H1 (cell line): Measurements from ENCODE around the gene EFEMP1. TPM values are rescaled to one million over a fixed set of nuclear protein-coding genes. Genes with fewer than 3 reads are reported as not detected.

Experiments
- ASH2L ChIP-seq: fragments of 200-600, 300-600 bp; sonication (generic); IDR thresholded peaks from one replicate; pipeline ENCODE4 v1.7.1; 2017; ENCODE audit warnings: low read length
- ATF2 ChIP-seq: IDR thresholded peaks from 2 replicates; pipeline ENCODE4 v1.6.1; 2012; ENCODE audit warnings: low read length, inconsistent platforms
- BCL11A ChIP-seq, 2 experiments: IDR thresholded peaks; one replicate each; pipeline ENCODE4 v1.6.1; 2011; ENCODE audit warnings: low read depth in 2 of 2, low read length in 2 of 2, mild to moderate bottlenecking in 2 of 2
- CBX5 ChIP-seq: fragments of 300-800, 300-1000 bp; sonication (generic); IDR thresholded peaks from 2 replicates; pipeline ENCODE4 v1.7.1; 2016; ENCODE audit warnings: antibody characterized with exemption, low read length, low read depth
- CBX8 ChIP-seq: fragments of 300-800, 300-1000 bp; sonication (generic); IDR thresholded peaks from 2 replicates; pipeline ENCODE4 v1.7.1; 2016; ENCODE audit warnings: low read depth, low read length, borderline replicate concordance
- CEBPB ChIP-seq: IDR thresholded peaks from 2 replicates; pipeline ENCODE4 v1.6.1; 2012; ENCODE audit warnings: low read depth, low read length
- CHD2 ChIP-seq: IDR thresholded peaks from 2 replicates; pipeline ENCODE4 v1.6.1; 2012; ENCODE audit warnings: low read length, improper control_type of control experiment
- E2F6 ChIP-seq: IDR thresholded peaks from 2 replicates; pipeline ENCODE4 v1.6.1; 2012; ENCODE audit warnings: inconsistent platforms
- EGR1 ChIP-seq: IDR thresholded peaks from 2 replicates; pipeline ENCODE4 v1.6.1; 2011; ENCODE audit warnings: low read depth, low read length, borderline replicate concordance
- EZH2 ChIP-seq: fragments of 200-600 bp; sonication (generic); IDR thresholded peaks from 2 replicates; pipeline ENCODE4 v1.7.1; 2012; ENCODE audit warnings: low read depth, mild to moderate bottlenecking, moderate library complexity, low read length, inconsistent platforms; ENCODE audit not compliant: severe bottlenecking
- GABPA ChIP-seq: IDR thresholded peaks from 2 replicates; pipeline ENCODE4 v1.6.1; 2011; ENCODE audit warnings: mild to moderate bottlenecking, low read length, moderate library complexity, borderline replicate concordance; ENCODE audit not compliant: insufficient read depth
- JUN ChIP-seq: IDR thresholded peaks from 2 replicates; pipeline ENCODE4 v1.6.1; 2011; ENCODE audit warnings: low read depth, mild to moderate bottlenecking, improper control_type of control experiment, low read length
- JUND ChIP-seq: IDR thresholded peaks from 2 replicates; pipeline ENCODE4 v1.6.1; 2011; ENCODE audit warnings: mild to moderate bottlenecking, improper control_type of control experiment, low read length
- KDM4A ChIP-seq: IDR thresholded peaks from one replicate; pipeline ENCODE4 v1.7.1; 2012; ENCODE audit warnings: low read depth, mild to moderate bottlenecking, moderate library complexity, low read length, inconsistent platforms; ENCODE audit not compliant: severe bottlenecking
- MAX ChIP-seq: IDR thresholded peaks from 2 replicates; pipeline ENCODE4 v1.6.1; 2012; ENCODE audit warnings: inconsistent platforms
- POLR2A ChIP-seq, 2 experiments: IDR thresholded peaks; 1 replicate in 1 of 2; 2 replicates in 1 of 2; pipeline ENCODE4 v1.6.1; 2011; ENCODE audit warnings: low read depth in 2 of 2, low read length in 2 of 2, mild to moderate bottlenecking in 2 of 2; ENCODE audit errors: control extremely low read depth in 1 of 2
- POLR2AphosphoS5 ChIP-seq: IDR thresholded peaks from 2 replicates; pipeline ENCODE4 v1.6.1; 2011; ENCODE audit warnings: low read depth, low read length
- RAD21 ChIP-seq, 2 experiments: IDR thresholded peaks in 1 of 2; conservative IDR thresholded peaks in 1 of 2; 2 replicates each; pipeline ENCODE4 v1.6.1; 2011; ENCODE audit warnings: low read depth in 2 of 2, low read length in 2 of 2, improper control_type of control experiment in 1 of 2, inconsistent platforms in 1 of 2, mild to moderate bottlenecking in 1 of 2, moderate library complexity in 1 of 2
- RXRA ChIP-seq: IDR thresholded peaks from 2 replicates; pipeline ENCODE4 v1.6.1; 2011; ENCODE audit warnings: low read depth, mild to moderate bottlenecking, low read length, moderate library complexity; ENCODE audit not compliant: insufficient read depth
- SP2 ChIP-seq: IDR thresholded peaks from 2 replicates; pipeline ENCODE4 v1.6.1; 2012; ENCODE audit warnings: mild to moderate bottlenecking, low read length, inconsistent platforms
- SRF ChIP-seq: IDR thresholded peaks from 2 replicates; pipeline ENCODE4 v1.6.1; 2011; ENCODE audit warnings: mild to moderate bottlenecking, low read depth, low read length, moderate library complexity
- SUZ12 ChIP-seq: fragments of 200-600 bp; sonication (generic); IDR thresholded peaks from 2 replicates; pipeline ENCODE4 v1.6.1; 2012; ENCODE audit warnings: mild to moderate bottlenecking, inconsistent platforms, low read length, moderate library complexity, mixed read lengths
- polyA plus RNA-seq, 7 experiments: library from polyadenylated mRNA; depleted of rRNA in 3 of 7; stranded (reverse) in 5 of 7; unstranded in 2 of 7; fragments of >200 nt in 5 of 7; fragments of 200-250 nt in 2 of 7; gene quantifications; 1 replicate in 5 of 7; 2 replicates in 1 of 7; 4 replicates in 1 of 7; pipeline versions ENCODE4 v1.2.1 to v1.2.3, GENCODE V29; 2011 to 2013; ENCODE audit warnings: missing spikeins in 2 of 7, mixed read lengths in 2 of 7
- total RNA-seq: library from RNA; stranded (reverse); fragmentation: NEBNext Ultra II Directional; extraction: Animal tissue kit (Norgen Biotek cat#: 25700); gene quantifications from 2 replicates; pipeline ENCODE4 v1.2.1, GENCODE V29; 2021

The EFEMP1 gene
- total and polyA plus RNA-seq, 2 of the 8 experiments (the other 6 are each of a cell fraction or from before 2014, with no cell fraction given), result 15.5 to 19.7 TPM

- TF ChIP-seq BCL11A (IDR thresholded peaks at IDR 0.05; ENCODE audit: low read depth in 2 of 2, low read length in 2 of 2), result no peak
- peak; percentile 60 for TF ChIP-seq E2F6
- TF ChIP-seq CBX8, result no peak
- no peak for TF ChIP-seq POLR2AphosphoS5
- TF ChIP-seq RAD21 (IDR thresholded peaks at IDR 0.05 in 1 of 2, conservative IDR thresholded peaks at IDR 0.05 in 1 of 2; ENCODE audit: low read depth in 2 of 2, low read length in 2 of 2), result no peak
- TF ChIP-seq ASH2L, result peak; percentile 68
- TF ChIP-seq MAX, result peak; percentile 68
- no peak for TF ChIP-seq RXRA
- TF ChIP-seq EZH2, result peak; percentile 19
- TF ChIP-seq JUND, result no peak
- peak; percentile 47; the same call in 1 of the 2 replicates for TF ChIP-seq SUZ12
- no peak for TF ChIP-seq ATF2
- no peak for TF ChIP-seq CEBPB
- no peak for TF ChIP-seq GABPA
- no peak for TF ChIP-seq CBX5
- no peak for TF ChIP-seq SP2
- no peak for TF ChIP-seq SRF
- no peak for TF ChIP-seq EGR1
- no peak for TF ChIP-seq JUN
- no peak for TF ChIP-seq CHD2
- peak; percentile 99 for TF ChIP-seq KDM4A
- no peak for TF ChIP-seq POLR2A (IDR thresholded peaks at IDR 0.05; ENCODE audit: control extremely low read depth in 1 of 2, low read depth in 2 of 2, low read length in 2 of 2)
Observed at GRCh38 chr2:55923091-55923981, at the start of gene EFEMP1 (continued).
